H9 (cell line): ENCODE data around the gene MGAT5. TPM values are rescaled to one million over a fixed set of nuclear protein-coding genes. Genes with fewer than 3 reads are reported as not detected.

Experiments
- DNase-seq: peaks from one replicate; pipeline ENCODE4 v3.0.0-alpha.2; 2017
- H2AFZ ChIP-seq: one replicate; pipeline ENCODE4 v1.6.1; 2013; ENCODE audit warnings: mild to moderate bottlenecking, low read length, control low read depth, moderate library complexity
- H2AK5ac ChIP-seq: 2 replicates; pipeline ENCODE4 v1.6.1; 2013; ENCODE audit warnings: low read length, control low read depth, mixed read lengths; ENCODE audit not compliant: insufficient read length
- H2BK120ac ChIP-seq: one replicate; pipeline ENCODE4 v1.6.1; 2013; ENCODE audit warnings: low read depth, mild to moderate bottlenecking, low read length, control low read depth, inconsistent platforms; ENCODE audit not compliant: poor library complexity, severe bottlenecking
- H2BK12ac ChIP-seq: 2 replicates; pipeline ENCODE4 v1.6.1; 2013; ENCODE audit warnings: low read length, control low read depth, mixed read lengths, low read depth; ENCODE audit not compliant: insufficient read length
- H2BK15ac ChIP-seq: 2 replicates; pipeline ENCODE4 v1.6.1; 2013; ENCODE audit warnings: low read depth, low read length, control low read depth
- H2BK20ac ChIP-seq: one replicate; pipeline ENCODE4 v1.6.1; 2013; ENCODE audit warnings: low read depth, mild to moderate bottlenecking, low read length, control low read depth, inconsistent platforms; ENCODE audit not compliant: poor library complexity, severe bottlenecking
- H2BK5ac ChIP-seq: 2 replicates; pipeline ENCODE4 v1.6.1; 2013; ENCODE audit warnings: low read length, control low read depth, mixed read lengths; ENCODE audit not compliant: insufficient read length
- H3K14ac ChIP-seq: 2 replicates; pipeline ENCODE4 v1.6.1; 2013; ENCODE audit warnings: low read length, control low read depth; ENCODE audit not compliant: insufficient read depth
- H3K18ac ChIP-seq: 2 replicates; pipeline ENCODE4 v1.6.1; 2013; ENCODE audit warnings: low read depth, mild to moderate bottlenecking, mixed read lengths, low read length, control low read depth; ENCODE audit not compliant: insufficient read length
- H3K23ac ChIP-seq: 2 replicates; pipeline ENCODE4 v1.6.1; 2013; ENCODE audit warnings: low read length, control low read depth, mixed read lengths, low read depth; ENCODE audit not compliant: insufficient read length
- H3K23me2 ChIP-seq: 2 replicates; pipeline ENCODE4 v1.6.1; 2013; ENCODE audit warnings: low read depth, mild to moderate bottlenecking, mixed read lengths, low read length, control low read depth; ENCODE audit not compliant: insufficient read length, poor library complexity, severe bottlenecking
- H3K27ac ChIP-seq: 2 replicates; pipeline ENCODE4 v1.5.1; 2013; ENCODE audit warnings: low read length, control low read depth, mixed read lengths, low read depth; ENCODE audit not compliant: insufficient read length
- H3K27me3 ChIP-seq: 2 replicates; pipeline ENCODE4 v1.6.1; 2013; ENCODE audit warnings: low read length, control low read depth, inconsistent platforms; ENCODE audit not compliant: insufficient read depth
- H3K4ac ChIP-seq: 2 replicates; pipeline ENCODE4 v1.6.1; 2013; ENCODE audit warnings: low read depth, mild to moderate bottlenecking, control low read depth, inconsistent platforms, low read length, moderate library complexity
- H3K4me1 ChIP-seq: 2 replicates; pipeline ENCODE4 v1.6.1; 2013; ENCODE audit warnings: low read length, control low read depth, inconsistent platforms; ENCODE audit not compliant: insufficient read depth
- H3K4me2 ChIP-seq: 2 replicates; pipeline ENCODE4 v1.6.1; 2013; ENCODE audit warnings: low read length, control low read depth, mixed read lengths; ENCODE audit not compliant: insufficient read length, insufficient read depth
- H3K56ac ChIP-seq: 2 replicates; pipeline ENCODE4 v1.6.1; 2013; ENCODE audit warnings: low read depth, mild to moderate bottlenecking, mixed read lengths, low read length, control low read depth; ENCODE audit not compliant: insufficient read length
- H3K79me1 ChIP-seq: 2 replicates; pipeline ENCODE4 v1.6.1; 2013; ENCODE audit warnings: low read depth, mild to moderate bottlenecking, moderate library complexity, low read length, control low read depth, inconsistent platforms; ENCODE audit not compliant: insufficient read depth, poor library complexity, severe bottlenecking
- H3K79me2 ChIP-seq: 2 replicates; pipeline ENCODE4 v1.6.1; 2013; ENCODE audit warnings: low read length, control low read depth, inconsistent platforms; ENCODE audit not compliant: insufficient read depth
- H3K9ac ChIP-seq: 2 replicates; pipeline ENCODE4 v1.6.1; 2013; ENCODE audit warnings: low read length, control low read depth, mixed read lengths; ENCODE audit not compliant: insufficient read length; ENCODE audit errors: extremely low read depth
- H3K9me3 ChIP-seq: one replicate; pipeline ENCODE4 v1.6.1; 2013; ENCODE audit warnings: low read depth, low read length, inconsistent platforms; ENCODE audit not compliant: control insufficient read depth
- H3T11ph ChIP-seq: one replicate; pipeline ENCODE4 v1.6.1; 2013; ENCODE audit warnings: mild to moderate bottlenecking, low read length, control low read depth, inconsistent platforms
- H4K20me1 ChIP-seq: one replicate; pipeline ENCODE4 v1.6.1; 2013; ENCODE audit not compliant: control insufficient read depth, insufficient read length, insufficient read depth
- H4K5ac ChIP-seq: 2 replicates; pipeline ENCODE4 v1.6.1; 2013; ENCODE audit warnings: low read depth, mild to moderate bottlenecking, mixed read lengths, low read length, control low read depth; ENCODE audit not compliant: insufficient read length
- H4K8ac ChIP-seq: replicated peaks from 2 replicates; pipeline ENCODE4 v1.6.1; 2013; ENCODE audit warnings: low read length, control low read depth, mixed read lengths, low read depth; ENCODE audit not compliant: insufficient read length
- H4K91ac ChIP-seq: 2 replicates; pipeline ENCODE4 v1.6.1; 2013; ENCODE audit warnings: low read depth, mild to moderate bottlenecking, moderate library complexity, mixed read lengths, low read length, control low read depth; ENCODE audit not compliant: insufficient read length
- H3K27ac Mint-ChIP-seq, 3 experiments: 2 replicates in 2 of 3; 3 replicates in 1 of 3; pipeline ENCODE4 v1.8.0; 2020 to 2021; ENCODE audit warnings: mixed read lengths in 3 of 3, mild to moderate bottlenecking in 1 of 3, moderate library complexity in 1 of 3
- H3K27me3 Mint-ChIP-seq: 2 replicates; pipeline ENCODE4 v1.8.0; 2021; ENCODE audit warnings: low read depth, mild to moderate bottlenecking, moderate library complexity, mixed read lengths
- H3K36me3 Mint-ChIP-seq, 3 experiments: 2 replicates in 2 of 3; 3 replicates in 1 of 3; pipeline ENCODE4 v1.8.0; 2020 to 2021; ENCODE audit warnings: low read depth in 3 of 3, mixed read lengths in 3 of 3; ENCODE audit not compliant: insufficient read depth in 1 of 3
- H3K4me1 Mint-ChIP-seq, 2 experiments: 2 replicates each; pipeline ENCODE4 v1.8.0; 2020; ENCODE audit warnings: mixed read lengths in 2 of 2
- H3K4me3 Mint-ChIP-seq, 2 experiments: 2 replicates in 1 of 2; 3 replicates in 1 of 2; pipeline ENCODE4 v1.8.0; 2020 to 2021; ENCODE audit warnings: mild to moderate bottlenecking in 2 of 2, mixed read lengths in 2 of 2, moderate library complexity in 1 of 2
- H3K9me3 Mint-ChIP-seq, 2 experiments: 2 replicates in 1 of 2; 3 replicates in 1 of 2; pipeline ENCODE4 v1.8.0; 2020; ENCODE audit warnings: mild to moderate bottlenecking in 2 of 2, mixed read lengths in 2 of 2, moderate library complexity in 1 of 2
- CTCF ChIP-seq: fragments of 200-600 bp; sonication (generic); conservative IDR thresholded peaks from 3 replicates; pipeline ENCODE4 v1.8.0; 2021; ENCODE audit warnings: antibody characterized with exemption, mild to moderate bottlenecking
- WGBS: extraction: QIAGEN DNeasy Blood & Tissue Kit; methylation state at CpG from one replicate; pipeline ENCODE4 v1.1.7; 2013; ENCODE audit warnings: missing lambda C conversion rate, low lambda C conversion rate, mixed read lengths; ENCODE audit not compliant: insufficient read length; ENCODE audit errors: extremely low coverage; 5-methylcytosine and 5-hydroxymethylcytosine counted together
- total RNA-seq: library from RNA; stranded (reverse); gene quantifications from 2 replicates; pipeline ENCODE4 v1.2.1, GENCODE V29; 2021

Gene MGAT5
- total RNA-seq, 1 experiment from 2014 or later, result 25.7 TPM

DNA sequence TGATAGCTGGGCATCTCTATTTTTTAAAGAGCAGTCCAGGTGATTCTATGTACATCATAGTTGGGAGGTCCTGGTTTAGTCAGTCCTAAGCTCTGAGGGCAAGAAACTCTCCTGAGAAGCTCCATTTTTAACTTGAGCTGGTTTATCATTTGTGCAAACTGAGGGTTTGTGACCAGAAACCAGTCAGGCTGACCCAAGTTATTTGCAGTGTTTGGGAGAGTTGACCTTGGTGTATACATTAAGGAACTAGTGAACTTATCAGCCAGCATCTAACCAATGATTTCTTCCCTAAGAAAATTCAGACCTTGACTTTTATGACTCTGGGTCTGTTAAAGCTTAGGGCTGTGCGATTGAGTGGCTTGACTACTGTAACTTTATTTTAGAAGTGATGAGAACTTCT is 10.6 kb upstream of the MGAT5 start:
- H4K20me1 ChIP-seq, result no peaks in the 10 kb centered on the region
- Mint-ChIP-seq H3K27me3 (peaks cover under 1% of the 10 kb centered on the region; the same call in 1 of the 2 replicates), H3K4me1 (peaks cover 13 to 14% of the 10 kb centered on the region in 2 experiments), H3K36me3 (no peaks in the 10 kb centered on the region), H3K9me3 (no peaks in the 10 kb centered on the region), H3K4me3 (no peak overlapping the region), H3K27ac (no peak overlapping the region)
- no peak overlapping the region for H2BK120ac ChIP-seq
- DNase-seq, result no peak
- no peak overlapping the region for H3K27ac ChIP-seq
- peaks cover 2% of the 10 kb centered on the region for H3K79me1 ChIP-seq
- no peak overlapping the region for H3T11ph ChIP-seq
- H4K5ac ChIP-seq, result no peak overlapping the region
- H3K79me2 ChIP-seq, result no peaks in the 10 kb centered on the region; the same call in 1 of the 2 replicates
- no peak overlapping the region for H2BK20ac ChIP-seq
- H3K4ac ChIP-seq, result no peak overlapping the region
- no peak overlapping the region for H3K56ac ChIP-seq
- H3K9me3 ChIP-seq, result no peaks in the 10 kb centered on the region
- no peak overlapping the region for H2BK15ac ChIP-seq
- no peak overlapping the region for H3K9ac ChIP-seq
- H3K23me2 ChIP-seq, result no peaks in the 10 kb centered on the region
- no CpG with 5 or more reads among the region's 1 CpG for WGBS
- H3K18ac ChIP-seq, result no peak overlapping the region
- no peak overlapping the region for H2AFZ ChIP-seq
- no peak overlapping the region for H3K14ac ChIP-seq
- TF ChIP-seq CTCF, result no peak
- no peak overlapping the region for H3K4me2 ChIP-seq
- H3K27me3 ChIP-seq, result no peaks in the 10 kb centered on the region
- no peak overlapping the region for H4K8ac ChIP-seq
- 0 out of 2 replicates have a peak, but pooled peaks cover 2% of the 10 kb centered on the region for H3K4me1 ChIP-seq
- no peak overlapping the region for H2AK5ac ChIP-seq
- no peak overlapping the region for H2BK12ac ChIP-seq
- H2BK5ac ChIP-seq, result no peak overlapping the region
- no peak overlapping the region for H4K91ac ChIP-seq
- H3K23ac ChIP-seq, result no peak overlapping the region
